ENCODE measurements around the gene ASCC3. TPM values are rescaled to one million over a fixed set of nuclear protein-coding genes. Genes with fewer than 3 reads are reported as not detected.
A peak's percentile ranks its signal among the peaks of the same experiment; 100 is the strongest.

Gene ASCC3
- total and polyA plus RNA-seq, 2 donors (not counting 3 experiments of a cell fraction or from before 2014, with no cell fraction given) = 15.7 to 57.2 TPM

GRCh38 chr6:100463630-100464161 is 417.4 kb downstream of the ASCC3 start:
- peak; percentile 21 for DNase-seq (ENCODE audit: low read depth, low spot score)
- intact Hi-C loops (cut with micrococcal nuclease) = loop anchor here (2.0 to 10.0 kb wide), 6 partner anchors 121 to 859 kb away; partner anchors contain the start of gene PRDM13
- TF ChIP-seq POLR2A (IDR thresholded peaks at IDR 0.05; ENCODE audit: low read depth, low read length) (no peak), EZH2 (IDR thresholded peaks at IDR 0.05; ENCODE audit: borderline replicate concordance, low read depth, low read length, severe bottlenecking) (peak; percentile 92)
- Histone ChIP-seq H3K27ac (ENCODE audit: insufficient read depth, low read depth, low read length) (no peak overlapping the region), H3K4me3 (replicated peaks in 1 of 3; ENCODE audit: insufficient read depth in 1 of 3, low read depth in 1 of 3, low read length in 3 of 3) (no peak overlapping the region), H3K9me3 (replicated peaks; ENCODE audit: control insufficient read depth, insufficient read depth, low read length) (no peaks in the 10 kb centered on the region), H2AFZ (ENCODE audit: low read depth, low read length) (no peak overlapping the region), H3K4me2 (ENCODE audit: insufficient read depth, low read length) (peak overlapping the region; percentile 34), H3K36me3 (ENCODE audit: control insufficient read depth in 2 of 2, extremely low read depth in 1 of 2, insufficient read depth in 2 of 2, low read length in 2 of 2) (no peaks in the 10 kb centered on the region), H3K9ac (replicated peaks; ENCODE audit: extremely low read depth, insufficient read depth, low read length) (no peak overlapping the region), H3K27me3 (ENCODE audit: control insufficient read depth in 2 of 2, insufficient read depth in 2 of 2, low read length in 2 of 2) (peaks cover 78 to 100% of the 10 kb centered on the region in 2 experiments), H3K79me2 (ENCODE audit: control insufficient read depth, insufficient read depth, low read length) (no peaks in the 10 kb centered on the region), H3K4me1 (ENCODE audit: control insufficient read depth, extremely low read depth, insufficient read depth, low read length) (peaks cover 21% of the 10 kb centered on the region), H3K9me1 (replicated peaks; ENCODE audit: control insufficient read depth, extremely low read depth, insufficient read depth, low read length) (no peaks in the 10 kb centered on the region), H4K20me1 (replicated peaks; ENCODE audit: control insufficient read depth, extremely low read depth, insufficient read depth, low read length) (no peaks in the 10 kb centered on the region)
- ChIA-PET CTCF (interaction anchor here (1.6 to 4.8 kb wide), 3 partner anchors 206 to 348 kb away, joined by 8 to 59 read pairs (median 17); no protein-coding TSS in a partner anchor), POLR2A (no interaction called here)
- peak; percentile 52 for FAIRE-seq
- dilution Hi-C loops (cut with MboI; ENCODE audit: extremely low pct_ligation_motif_present, low sequenced_read_pairs) = loop anchor here (25.0 kb wide), 1 partner anchor 351 kb away; no protein-coding TSS in a partner anchor
- BruUV-seq (replicated peaks) = no TSS peak

GRCh38 chr6:100462706-100463629 is 418.2 kb downstream of the ASCC3 start:
- Histone ChIP-seq H3K4me3 (replicated peaks in 1 of 3; ENCODE audit: insufficient read depth in 1 of 3, low read depth in 1 of 3, low read length in 3 of 3) (no peak overlapping the region), H3K9me3 (replicated peaks; ENCODE audit: control insufficient read depth, insufficient read depth, low read length) (no peaks in the 10 kb centered on the region), H3K9ac (replicated peaks; ENCODE audit: extremely low read depth, insufficient read depth, low read length) (no peak overlapping the region), H3K79me2 (ENCODE audit: control insufficient read depth, insufficient read depth, low read length) (no peaks in the 10 kb centered on the region), H2AFZ (ENCODE audit: low read depth, low read length) (no peak overlapping the region), H3K27me3 (ENCODE audit: control insufficient read depth in 2 of 2, insufficient read depth in 2 of 2, low read length in 2 of 2) (peaks cover 81 to 100% of the 10 kb centered on the region in 2 experiments), H4K20me1 (replicated peaks; ENCODE audit: control insufficient read depth, extremely low read depth, insufficient read depth, low read length) (no peaks in the 10 kb centered on the region), H3K36me3 (ENCODE audit: control insufficient read depth in 2 of 2, extremely low read depth in 1 of 2, insufficient read depth in 2 of 2, low read length in 2 of 2) (no peaks in the 10 kb centered on the region), H3K4me1 (ENCODE audit: control insufficient read depth, extremely low read depth, insufficient read depth, low read length) (peaks cover 21% of the 10 kb centered on the region), H3K9me1 (replicated peaks; ENCODE audit: control insufficient read depth, extremely low read depth, insufficient read depth, low read length) (no peaks in the 10 kb centered on the region), H3K4me2 (ENCODE audit: insufficient read depth, low read length) (no peak overlapping the region), H3K27ac (ENCODE audit: insufficient read depth, low read depth, low read length) (no peak overlapping the region)
- intact Hi-C loops (cut with micrococcal nuclease) (loop anchor here (1.0 to 10.0 kb wide), 5 partner anchors 9 to 858 kb away; partner anchors contain the start of gene PRDM13), dilution Hi-C loops (cut with MboI; ENCODE audit: extremely low pct_ligation_motif_present, low sequenced_read_pairs) (loop anchor here (25.0 kb wide), 1 partner anchor 351 kb away; no protein-coding TSS in a partner anchor)
- DNase-seq (ENCODE audit: low read depth, low spot score) = peak; percentile 40
- no peak for TF ChIP-seq FOS (IDR thresholded peaks at IDR 0.05; ENCODE audit: borderline replicate concordance, insufficient read depth, low read length)
- TF ChIP-seq POLR2A (IDR thresholded peaks at IDR 0.05; ENCODE audit: low read depth, low read length) = no peak
- no peak for TF ChIP-seq GATA2 (IDR thresholded peaks at IDR 0.05; ENCODE audit: insufficient read depth, insufficient read length, low read depth, low read length)
- no peak for TF ChIP-seq MYC (IDR thresholded peaks at IDR 0.05; ENCODE audit: low read depth, low read length)
- TF ChIP-seq POLR2AphosphoS5 (IDR thresholded peaks at IDR 0.05; ENCODE audit: insufficient read depth, low read depth, low read length) = no peak
- no peak for TF ChIP-seq EZH2 (IDR thresholded peaks at IDR 0.05; ENCODE audit: borderline replicate concordance, low read depth, low read length, severe bottlenecking)
- TF ChIP-seq MAX (IDR thresholded peaks at IDR 0.05; ENCODE audit: insufficient read depth, insufficient read length) = no peak
- no peak for TF ChIP-seq CTCF (IDR thresholded peaks at IDR 0.05; ENCODE audit: extremely low read depth in 1 of 2, insufficient read depth in 1 of 2, low read depth in 1 of 2, low read length in 2 of 2)
- TF ChIP-seq JUN (IDR thresholded peaks at IDR 0.05; ENCODE audit: borderline replicate concordance, insufficient read depth, insufficient read length, low read depth) = no peak
- BruUV-seq (replicated peaks) = no TSS peak
- FAIRE-seq = peak; percentile 44
- CTCF ChIA-PET = interaction anchor here (0.7 to 4.8 kb wide), 6 partner anchors 14 to 347 kb away, joined by 3 to 72 read pairs (median 17); no protein-coding TSS in a partner anchor
- POLR2A ChIA-PET = no interaction called here
